ENCODE data around the gene SYT1.

The SYT1 gene

GRCh38 chr12:79384551-79384950 is 520.0 kb downstream of the SYT1 start:
- TF ChIP-seq POLR2A (IDR thresholded peaks at IDR 0.05; ENCODE audit: low read depth, low read length), result no peak
- DNase-seq (ENCODE audit: insufficient read length, low spot score) (no peak), FAIRE-seq (no peak)

DNA sequence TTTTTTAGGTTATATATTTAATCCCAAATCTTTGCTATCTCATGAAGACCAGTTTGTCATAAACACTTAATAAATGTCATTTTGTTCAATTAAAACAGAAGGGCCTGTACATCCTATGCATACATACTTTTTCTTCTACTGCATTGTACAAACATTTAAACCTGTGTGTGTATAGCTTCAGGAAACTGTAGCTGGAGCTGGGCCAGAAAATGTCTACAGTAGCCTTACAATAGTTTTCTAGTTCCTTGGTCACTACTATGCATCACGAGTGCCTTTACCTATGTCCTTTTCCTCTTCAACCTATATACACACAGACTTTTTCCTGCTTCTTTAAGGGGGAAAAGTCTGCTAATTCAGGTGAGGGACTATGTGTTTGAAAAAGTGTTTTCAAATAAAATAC is 523.4 kb downstream of the SYT1 start:
- no peak for FAIRE-seq

DNA sequence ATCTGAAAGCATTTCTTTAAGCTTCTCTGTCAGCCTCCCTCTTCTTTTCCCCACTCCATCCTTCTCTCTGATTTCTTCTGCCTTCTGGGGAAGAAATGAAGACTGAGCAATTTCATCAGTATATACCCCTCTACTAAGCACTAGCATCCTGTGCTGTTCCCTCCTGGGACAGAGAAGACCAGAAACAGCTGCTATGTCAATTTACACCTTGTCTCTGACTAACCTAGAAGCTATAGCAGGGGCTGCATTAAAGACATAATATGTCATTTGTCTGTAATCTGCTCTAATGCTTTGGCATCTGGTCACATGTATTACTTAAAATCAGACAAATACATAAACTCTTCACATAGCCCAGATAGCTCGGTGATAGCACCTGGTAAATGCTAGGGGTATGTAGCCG is 529.3 kb downstream of the SYT1 start:
- FAIRE-seq, result no peak
- TF ChIP-seq POLR2A (IDR thresholded peaks at IDR 0.05; ENCODE audit: low read depth, low read length), result no peak
- no peak for DNase-seq (ENCODE audit: insufficient read length, low spot score)

More for the DNA sequence above, 523.4 kb downstream of the SYT1 start:
- DNase-seq (ENCODE audit: insufficient read length, low spot score), result no peak
- no peak for TF ChIP-seq POLR2A (IDR thresholded peaks at IDR 0.05; ENCODE audit: low read depth, low read length)

GRCh38 chr12:79397609-79398008 is 533.0 kb downstream of the SYT1 start:
- TF ChIP-seq POLR2A (IDR thresholded peaks at IDR 0.05; ENCODE audit: low read depth, low read length), result no peak
- FAIRE-seq (peak; percentile 23), DNase-seq (ENCODE audit: insufficient read length, low spot score) (no peak)

- FAIRE-seq (no peak), DNase-seq (ENCODE audit: insufficient read length, low spot score) (no peak)
- TF ChIP-seq POLR2A (IDR thresholded peaks at IDR 0.05; ENCODE audit: low read depth, low read length), result no peak
Measured at GRCh38 chr12:79400481-79400880, 535.9 kb downstream of the SYT1 start.

- no peak for TF ChIP-seq POLR2A (IDR thresholded peaks at IDR 0.05; ENCODE audit: low read depth, low read length)
- FAIRE-seq (peak; percentile 55), DNase-seq (ENCODE audit: insufficient read length, low spot score) (no peak)
Measured at GRCh38 chr12:79402606-79403005, 538.0 kb downstream of the SYT1 start.

GRCh38 chr12:79406993-79407392 is 542.4 kb downstream of the SYT1 start:
- no peak for TF ChIP-seq POLR2A (IDR thresholded peaks at IDR 0.05; ENCODE audit: low read depth, low read length)
- no peak for DNase-seq (ENCODE audit: insufficient read length, low spot score)
- FAIRE-seq, result no peak

DNA sequence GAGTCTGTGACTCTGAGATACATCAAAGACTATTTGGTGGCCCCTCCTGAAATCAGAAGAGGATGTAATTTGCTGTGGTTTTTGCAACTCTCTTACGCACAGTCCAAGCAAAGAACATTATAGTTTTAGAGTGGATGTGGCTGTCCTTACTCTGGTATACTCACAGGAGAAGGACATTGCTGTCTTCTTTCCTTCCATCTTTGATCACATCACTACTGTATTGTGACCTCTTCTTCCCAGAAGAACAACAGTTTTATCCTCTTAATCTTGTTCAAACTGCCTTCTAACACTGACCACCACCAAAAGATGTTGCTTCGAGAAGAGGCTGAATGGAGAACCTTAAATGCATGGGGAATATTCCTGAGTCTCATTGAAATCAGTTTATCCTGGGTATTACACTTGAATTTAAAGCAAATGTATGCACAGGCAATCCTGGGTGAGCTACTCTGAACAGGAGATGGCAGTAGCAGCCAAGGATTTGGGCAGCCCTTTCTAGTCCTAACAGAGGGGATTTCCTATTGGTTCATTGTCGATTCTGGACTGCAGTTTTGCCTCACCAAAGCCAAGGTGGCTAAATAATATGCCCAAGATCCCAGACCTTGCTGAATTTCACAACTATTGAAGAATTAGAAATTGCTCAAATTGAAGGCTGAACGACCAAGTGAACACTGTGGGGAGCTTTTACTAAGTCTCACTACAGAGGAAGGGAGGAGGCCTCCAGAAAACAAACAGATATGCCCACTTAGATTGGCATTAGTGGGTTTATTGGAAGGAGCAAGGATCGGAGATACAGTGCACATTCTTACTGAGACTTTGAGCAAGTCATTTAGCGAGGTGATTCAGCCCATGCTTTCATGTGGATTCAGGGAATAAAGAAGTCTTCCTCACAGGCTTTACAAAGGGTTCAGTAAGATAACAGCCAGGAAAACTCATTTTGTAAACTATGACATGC is 543.4 kb downstream of the SYT1 start:
- no peak for DNase-seq (ENCODE audit: insufficient read length, low spot score)
- peak; percentile 100 for FAIRE-seq
- TF ChIP-seq POLR2A (IDR thresholded peaks at IDR 0.05; ENCODE audit: low read depth, low read length), result no peak

DNA sequence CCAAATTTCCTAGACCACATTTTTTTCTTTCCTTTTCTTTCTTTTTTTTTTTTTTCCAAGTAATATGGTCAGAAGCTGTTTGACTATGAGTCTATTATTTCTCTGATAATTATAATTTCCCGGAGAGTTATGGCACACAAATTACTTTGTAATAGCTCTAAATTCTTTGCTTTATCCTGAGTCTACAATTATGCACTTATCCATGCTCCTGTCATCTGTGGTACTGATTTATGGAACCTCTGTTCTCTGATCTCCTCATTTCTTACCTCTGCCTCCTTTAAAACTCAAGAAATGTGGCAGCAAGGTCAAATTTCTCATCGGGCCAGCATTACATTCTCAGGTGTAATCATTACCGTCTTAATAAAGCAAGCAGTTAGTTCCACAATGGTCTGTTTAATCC is 544.1 kb downstream of the SYT1 start:
- FAIRE-seq (no peak), DNase-seq (ENCODE audit: insufficient read length, low spot score) (no peak)
- TF ChIP-seq POLR2A (IDR thresholded peaks at IDR 0.05; ENCODE audit: low read depth, low read length), result no peak

DNA sequence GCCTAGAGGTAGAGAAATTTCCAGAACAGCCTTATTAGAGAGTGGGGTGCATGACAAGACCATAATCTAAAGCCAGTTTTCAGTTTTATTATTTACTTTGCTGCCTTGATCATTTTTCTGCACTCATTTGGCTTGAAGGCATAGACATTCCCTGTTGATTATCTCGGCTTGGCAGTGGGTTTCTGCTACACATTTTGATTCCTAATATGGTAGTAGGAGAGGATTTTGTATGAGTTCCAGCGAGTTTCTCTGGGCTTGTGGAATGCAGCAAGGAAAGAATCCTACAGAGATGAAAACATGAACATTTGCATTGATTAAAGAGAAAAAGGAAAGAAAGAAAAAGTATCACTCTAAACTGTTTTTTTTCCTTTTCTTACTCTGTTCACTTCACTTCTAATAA is 545.0 kb downstream of the SYT1 start:
- TF ChIP-seq POLR2A (IDR thresholded peaks at IDR 0.05; ENCODE audit: low read depth, low read length), result no peak
- no peak for DNase-seq (ENCODE audit: insufficient read length, low spot score)
- FAIRE-seq, result peak; percentile 48

- DNase-seq (ENCODE audit: insufficient read length, low spot score), result no peak
- FAIRE-seq, result peak; percentile 11
Measured at GRCh38 chr12:79411791-79412190, 547.2 kb downstream of the SYT1 start.

GRCh38 chr12:79413796-79414195 is 549.2 kb downstream of the SYT1 start:
- FAIRE-seq, result no peak
- no peak for DNase-seq (ENCODE audit: insufficient read length, low spot score)
- no peak for TF ChIP-seq POLR2A (IDR thresholded peaks at IDR 0.05; ENCODE audit: low read depth, low read length)

More at GRCh38 chr12:79411791-79412190, 547.2 kb downstream of the SYT1 start:
- TF ChIP-seq POLR2A (IDR thresholded peaks at IDR 0.05; ENCODE audit: low read depth, low read length), result no peak

DNA sequence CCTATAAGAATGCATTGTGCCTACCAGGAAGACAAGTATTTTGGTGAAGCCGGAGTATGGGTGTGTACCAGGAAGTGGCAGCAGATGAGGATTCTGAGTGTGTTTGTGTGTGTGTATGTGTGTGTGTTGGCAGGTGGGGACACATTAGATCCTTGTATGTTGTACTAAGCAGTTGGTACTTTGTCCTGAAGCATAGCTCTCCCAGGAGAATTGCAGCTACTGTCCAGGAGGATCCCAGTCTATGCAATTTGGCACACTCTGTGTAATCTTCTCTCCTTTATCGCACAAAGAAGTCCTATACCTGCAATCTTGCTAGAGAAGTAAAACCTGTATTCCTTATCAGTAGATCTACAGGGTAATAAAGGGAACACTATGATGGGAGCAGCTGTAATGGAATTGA is 549.7 kb downstream of the SYT1 start:
- FAIRE-seq (no peak), DNase-seq (ENCODE audit: insufficient read length, low spot score) (no peak)
- TF ChIP-seq POLR2A (IDR thresholded peaks at IDR 0.05; ENCODE audit: low read depth, low read length), result no peak

DNA sequence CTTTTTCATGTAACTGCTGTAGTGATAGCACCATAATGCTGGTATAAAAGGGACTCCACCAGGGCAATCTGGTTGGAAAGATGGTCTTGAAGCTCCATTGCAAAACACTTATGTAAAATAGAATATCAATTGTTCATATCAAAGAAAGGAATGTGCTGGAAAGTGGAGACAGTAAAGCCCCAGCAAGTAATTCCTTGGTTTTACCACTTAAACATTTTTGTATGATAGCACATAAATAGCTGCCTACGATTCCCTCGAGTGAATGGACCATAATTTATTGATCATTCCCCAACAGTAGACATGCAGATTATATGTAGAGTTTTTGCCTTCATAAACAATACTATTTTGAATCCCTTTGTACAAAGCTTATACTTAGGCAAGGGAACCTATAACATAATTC is 550.7 kb downstream of the SYT1 start:
- TF ChIP-seq POLR2A (IDR thresholded peaks at IDR 0.05; ENCODE audit: low read depth, low read length), result no peak
- FAIRE-seq (no peak), DNase-seq (ENCODE audit: insufficient read length, low spot score) (no peak)

All from H54 (cell line).